C4-2B (cell line): ENCODE measurements around the gene GKN2.
A peak's percentile ranks its signal among the peaks of the same experiment; 100 is the strongest.

Experiments used
- ZFX ChIP-seq: fragments of 450-650 bp; IDR thresholded peaks from 2 replicates; pipeline ENCODE4 v1.6.1; 2017
- TF ChIP-seq, protein P1 (sequence below): fragments of 450-650 bp; conservative IDR thresholded peaks from 2 replicates; pipeline ENCODE4 v1.5.1; 2017; ENCODE audit warnings: mild to moderate bottlenecking

- TF ChIP-seq, protein P1, sequence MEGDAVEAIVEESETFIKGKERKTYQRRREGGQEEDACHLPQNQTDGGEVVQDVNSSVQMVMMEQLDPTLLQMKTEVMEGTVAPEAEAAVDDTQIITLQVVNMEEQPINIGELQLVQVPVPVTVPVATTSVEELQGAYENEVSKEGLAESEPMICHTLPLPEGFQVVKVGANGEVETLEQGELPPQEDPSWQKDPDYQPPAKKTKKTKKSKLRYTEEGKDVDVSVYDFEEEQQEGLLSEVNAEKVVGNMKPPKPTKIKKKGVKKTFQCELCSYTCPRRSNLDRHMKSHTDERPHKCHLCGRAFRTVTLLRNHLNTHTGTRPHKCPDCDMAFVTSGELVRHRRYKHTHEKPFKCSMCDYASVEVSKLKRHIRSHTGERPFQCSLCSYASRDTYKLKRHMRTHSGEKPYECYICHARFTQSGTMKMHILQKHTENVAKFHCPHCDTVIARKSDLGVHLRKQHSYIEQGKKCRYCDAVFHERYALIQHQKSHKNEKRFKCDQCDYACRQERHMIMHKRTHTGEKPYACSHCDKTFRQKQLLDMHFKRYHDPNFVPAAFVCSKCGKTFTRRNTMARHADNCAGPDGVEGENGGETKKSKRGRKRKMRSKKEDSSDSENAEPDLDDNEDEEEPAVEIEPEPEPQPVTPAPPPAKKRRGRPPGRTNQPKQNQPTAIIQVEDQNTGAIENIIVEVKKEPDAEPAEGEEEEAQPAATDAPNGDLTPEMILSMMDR = 0 out of 2 replicates have a peak, but pooled peaks have one; percentile 8
- TF ChIP-seq ZFX = no peak
Observed at GRCh38 chr2:68901199-68901514, 51.5 kb downstream of the GKN2 start.
